Caco-2 (cell line): Measurements from ENCODE around the gene PDE9A. TPM values are rescaled to one million over a fixed set of nuclear protein-coding genes. Genes with fewer than 3 reads are reported as not detected.

Experiments
- BruUV-seq: library from RNA; stranded (reverse); fragments of 400-500 nt; replicated peaks from 2 replicates; lab custom pipeline; 2021; lab: Mats Ljungman, UMichigan
- CTCF ChIA-PET: fragments of 300-600 bp; sonication (Branson Sonifier 250); formaldehyde crosslinking; loops from one replicate; lab custom pipeline; 2022; ENCODE audit warnings: antibody characterized with exemption; lab: Charles Lee
- POLR2A ChIA-PET: fragments of 300-600 bp; sonication (Branson Sonifier 250); formaldehyde crosslinking; loops from one replicate; lab custom pipeline; 2022; ENCODE audit warnings: antibody characterized with exemption; lab: Charles Lee
- DNase-seq, 2 experiments: peaks; one replicate each; pipeline versions ENCODE4 v3.0.0 to v3.0.0-alpha.2; 2020 to 2022
- H3K27me3 ChIP-seq: replicated peaks from 2 replicates; pipeline ENCODE4 v1.6.0; 2011; ENCODE audit warnings: low read length; ENCODE audit not compliant: control insufficient read depth, insufficient read depth
- H3K36me3 ChIP-seq: 2 replicates; pipeline ENCODE4 v1.5.1; 2011; ENCODE audit warnings: low read length; ENCODE audit not compliant: control insufficient read depth, insufficient read depth
- H3K4me1 ChIP-seq: fragments of 250-450 bp; sonication (Bioruptor Pico); 2 replicates; pipeline ENCODE4 v1.5.1; 2020; ENCODE audit warnings: mild to moderate bottlenecking
- H3K4me3 ChIP-seq: 2 replicates; pipeline ENCODE4 v1.5.1; 2011; ENCODE audit warnings: low read depth, mild to moderate bottlenecking, control low read depth, low read length
- H3K9me3 ChIP-seq: fragments of 250-450 bp; sonication (Bioruptor Pico); 2 replicates; pipeline ENCODE4 v1.5.1; 2020; ENCODE audit warnings: mild to moderate bottlenecking, moderate library complexity
- H3K27ac Mint-ChIP-seq: one replicate; pipeline ENCODE4 v1.8.0; 2022; ENCODE audit warnings: mixed read lengths; ENCODE audit not compliant: unreplicated experiment
- H3K27me3 Mint-ChIP-seq: one replicate; pipeline ENCODE4 v1.8.0; 2022; ENCODE audit warnings: mixed read lengths; ENCODE audit not compliant: insufficient read depth, unreplicated experiment
- H3K36me3 Mint-ChIP-seq: one replicate; pipeline ENCODE4 v1.8.0; 2022; ENCODE audit warnings: mild to moderate bottlenecking, mixed read lengths; ENCODE audit not compliant: insufficient read depth, unreplicated experiment
- H3K4me1 Mint-ChIP-seq: one replicate; pipeline ENCODE4 v1.8.0; 2022; ENCODE audit warnings: low read depth, mixed read lengths; ENCODE audit not compliant: unreplicated experiment
- H3K4me3 Mint-ChIP-seq: one replicate; pipeline ENCODE4 v1.8.0; 2022; ENCODE audit warnings: mild to moderate bottlenecking, moderate library complexity, mixed read lengths; ENCODE audit not compliant: unreplicated experiment
- H3K9me3 Mint-ChIP-seq: one replicate; pipeline ENCODE4 v1.8.0; 2022; ENCODE audit warnings: mixed read lengths; ENCODE audit not compliant: unreplicated experiment
- intact Hi-C: fragments of 100-400 bp; cut with micrococcal nuclease; formaldehyde crosslinking; loops from one replicate; pipeline ENCODE4 v1.10.0; 2022; ENCODE audit not compliant: unreplicated experiment
- total RNA-seq: library from RNA; stranded (reverse); gene quantifications from 2 replicates; pipeline ENCODE4 v1.2.3, GENCODE V29; 2022
- TF ChIP-seq, protein P1 (sequence below), 2 experiments: fragments of 200-600 bp in 1 of 2; IDR thresholded peaks; 1 replicate in 1 of 2; 2 replicates in 1 of 2; pipeline versions ENCODE4 v1.5.1 to v1.8.0; 2011 to 2022; ENCODE audit warnings: antibody characterized with exemption in 1 of 2, control low read depth in 1 of 2, inconsistent platforms in 1 of 2, low read depth in 1 of 2, low read length in 1 of 2, mild to moderate bottlenecking in 1 of 2, moderate library complexity in 1 of 2; ENCODE audit not compliant: insufficient read depth in 1 of 2, severe bottlenecking in 1 of 2, unreplicated experiment in 1 of 2

Gene PDE9A
- total RNA-seq, 1 experiment from 2014 or later: 9.7 TPM

DNA sequence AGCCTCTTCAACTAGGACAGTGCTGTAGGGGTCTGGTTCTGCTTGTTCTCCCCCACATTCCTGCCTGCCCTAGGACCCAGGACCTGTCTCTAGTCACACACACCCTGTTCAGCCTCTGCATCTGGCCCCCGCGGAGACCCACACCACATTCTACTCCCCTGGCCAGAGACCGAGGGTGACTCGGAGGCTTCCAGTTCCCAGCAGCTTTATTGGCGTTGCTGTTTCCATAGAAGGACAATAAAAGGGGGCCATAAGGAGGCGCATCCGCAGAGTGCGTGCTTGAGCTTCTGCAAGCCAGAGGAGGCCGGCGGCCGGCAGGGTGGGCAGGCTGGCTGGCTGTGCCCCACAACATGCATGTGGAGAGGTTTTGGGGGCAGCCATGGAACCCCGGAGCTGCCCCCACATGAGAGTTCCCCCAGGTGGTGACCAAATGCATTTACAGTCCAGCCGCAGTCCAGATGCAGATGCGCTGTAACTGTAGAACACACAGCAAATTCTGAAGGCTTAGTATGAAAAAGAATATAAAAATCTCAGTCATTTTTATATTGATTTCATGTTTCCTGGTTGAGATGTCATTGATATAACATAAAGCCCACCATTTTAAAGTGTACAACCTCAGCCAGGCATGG is 52.4 kb downstream of the PDE9A start:
- DNase-seq: no peak
- ChIA-PET POLR2A (no interaction called here), CTCF (interaction anchor here (1.0 kb wide), 1 partner anchor 328 kb away, joined by 3 read pairs; no protein-coding TSS in a partner anchor)
- Histone ChIP-seq H3K9me3 (no peaks in the 10 kb centered on the region), H3K27me3 (no peaks in the 10 kb centered on the region), H3K36me3 (no peaks in the 10 kb centered on the region), H3K4me3 (no peak overlapping the region), H3K4me1 (no peaks in the 10 kb centered on the region)
- BruUV-seq: no TSS peak
- intact Hi-C loops: no loop called here
- H3K4me1 Mint-ChIP-seq: no peaks in the 10 kb centered on the region
- H3K27ac Mint-ChIP-seq: no peak overlapping the region
- no peaks in the 10 kb centered on the region for H3K27me3 Mint-ChIP-seq
- TF ChIP-seq, protein P1, sequence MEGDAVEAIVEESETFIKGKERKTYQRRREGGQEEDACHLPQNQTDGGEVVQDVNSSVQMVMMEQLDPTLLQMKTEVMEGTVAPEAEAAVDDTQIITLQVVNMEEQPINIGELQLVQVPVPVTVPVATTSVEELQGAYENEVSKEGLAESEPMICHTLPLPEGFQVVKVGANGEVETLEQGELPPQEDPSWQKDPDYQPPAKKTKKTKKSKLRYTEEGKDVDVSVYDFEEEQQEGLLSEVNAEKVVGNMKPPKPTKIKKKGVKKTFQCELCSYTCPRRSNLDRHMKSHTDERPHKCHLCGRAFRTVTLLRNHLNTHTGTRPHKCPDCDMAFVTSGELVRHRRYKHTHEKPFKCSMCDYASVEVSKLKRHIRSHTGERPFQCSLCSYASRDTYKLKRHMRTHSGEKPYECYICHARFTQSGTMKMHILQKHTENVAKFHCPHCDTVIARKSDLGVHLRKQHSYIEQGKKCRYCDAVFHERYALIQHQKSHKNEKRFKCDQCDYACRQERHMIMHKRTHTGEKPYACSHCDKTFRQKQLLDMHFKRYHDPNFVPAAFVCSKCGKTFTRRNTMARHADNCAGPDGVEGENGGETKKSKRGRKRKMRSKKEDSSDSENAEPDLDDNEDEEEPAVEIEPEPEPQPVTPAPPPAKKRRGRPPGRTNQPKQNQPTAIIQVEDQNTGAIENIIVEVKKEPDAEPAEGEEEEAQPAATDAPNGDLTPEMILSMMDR (IDR thresholded peaks at IDR 0.05; ENCODE audit: insufficient read depth in 1 of 2, low read depth in 1 of 2, low read length in 1 of 2, severe bottlenecking in 1 of 2, unreplicated experiment in 1 of 2): no peak
- H3K4me3 Mint-ChIP-seq: no peak overlapping the region
- peaks cover 9% of the 10 kb centered on the region for H3K36me3 Mint-ChIP-seq
- peaks cover 13% of the 10 kb centered on the region for H3K9me3 Mint-ChIP-seq

DNA sequence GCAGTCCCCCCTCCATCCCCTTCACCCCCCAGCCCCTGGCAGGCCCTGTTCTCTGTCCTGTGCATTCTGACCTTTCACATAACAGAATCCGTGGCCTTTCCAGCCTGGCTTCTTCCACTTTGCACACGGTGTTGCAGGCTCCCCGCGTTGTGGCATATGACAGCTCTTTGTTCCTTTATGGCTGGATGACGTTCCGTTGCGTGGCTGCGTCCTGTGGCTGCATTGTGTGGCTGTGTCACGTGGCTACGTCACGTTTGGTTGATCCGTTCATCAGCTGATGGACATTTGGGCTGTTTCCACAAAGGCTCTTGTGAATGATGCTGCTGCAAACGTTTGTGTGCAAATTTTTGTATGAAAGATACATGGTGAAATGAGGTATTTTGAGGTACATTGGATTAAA is 53.3 kb downstream of the PDE9A start:
- Mint-ChIP-seq H3K27me3 (no peaks in the 10 kb centered on the region), H3K9me3 (peaks cover 10% of the 10 kb centered on the region), H3K4me1 (no peaks in the 10 kb centered on the region), H3K4me3 (no peak overlapping the region), H3K27ac (no peak overlapping the region), H3K36me3 (peaks cover 9% of the 10 kb centered on the region)
- no peak for DNase-seq
- Histone ChIP-seq H3K36me3 (no peaks in the 10 kb centered on the region), H3K27me3 (no peaks in the 10 kb centered on the region), H3K4me1 (no peaks in the 10 kb centered on the region), H3K9me3 (no peaks in the 10 kb centered on the region), H3K4me3 (no peak overlapping the region)
- BruUV-seq: no TSS peak
- TF ChIP-seq, protein P1 (IDR thresholded peaks at IDR 0.05; ENCODE audit: insufficient read depth in 1 of 2, low read depth in 1 of 2, low read length in 1 of 2, severe bottlenecking in 1 of 2, unreplicated experiment in 1 of 2): no peak
- ChIA-PET POLR2A (no interaction called here), CTCF (no interaction called here)
- intact Hi-C loops: no loop called here

DNA sequence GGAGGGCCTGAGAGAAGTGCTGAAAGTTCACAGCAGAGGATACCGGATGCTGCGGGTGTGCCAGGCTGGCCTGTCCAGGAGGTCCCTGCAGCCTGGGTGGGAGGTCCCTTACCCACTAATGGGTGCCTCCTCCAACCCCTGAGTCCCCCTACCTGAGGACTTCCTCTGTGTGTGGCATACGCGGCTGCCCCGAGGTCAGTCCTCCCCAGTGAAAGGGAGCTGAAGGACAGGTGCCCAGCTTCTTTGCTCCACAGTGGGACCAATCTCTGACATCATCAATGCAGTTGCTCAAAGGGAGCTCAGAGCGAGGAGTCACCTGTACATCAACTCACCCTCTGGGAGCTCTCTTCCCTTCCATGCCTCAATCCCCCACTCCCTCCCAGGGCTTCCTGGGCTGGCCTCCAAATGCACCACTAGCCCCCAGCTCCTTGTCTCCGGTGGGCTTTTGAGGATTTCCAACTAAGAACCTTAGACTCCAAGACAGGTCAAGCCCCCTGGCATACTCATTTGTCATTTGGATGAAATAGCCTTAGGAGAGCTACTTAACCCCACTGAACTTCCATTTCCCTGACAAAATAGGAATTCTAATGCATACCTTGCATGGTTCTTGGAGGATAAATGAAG is 53.9 kb downstream of the PDE9A start:
- DNase-seq: no peak
- TF ChIP-seq, protein P1 (IDR thresholded peaks at IDR 0.05; ENCODE audit: insufficient read depth in 1 of 2, low read depth in 1 of 2, low read length in 1 of 2, severe bottlenecking in 1 of 2, unreplicated experiment in 1 of 2): no peak
- no peaks in the 10 kb centered on the region for H3K36me3 ChIP-seq
- H3K4me3 Mint-ChIP-seq: no peak overlapping the region
- H3K4me1 ChIP-seq: no peaks in the 10 kb centered on the region
- H3K4me3 ChIP-seq: no peak overlapping the region
- H3K36me3 Mint-ChIP-seq: peaks cover 9% of the 10 kb centered on the region
- ChIA-PET POLR2A (no interaction called here), CTCF (no interaction called here)
- no peaks in the 10 kb centered on the region for H3K27me3 ChIP-seq
- H3K9me3 Mint-ChIP-seq: peaks cover 5% of the 10 kb centered on the region
- H3K4me1 Mint-ChIP-seq: no peaks in the 10 kb centered on the region
- no TSS peak for BruUV-seq
- intact Hi-C loops: no loop called here
- H3K27me3 Mint-ChIP-seq: no peaks in the 10 kb centered on the region
- no peak overlapping the region for H3K27ac Mint-ChIP-seq
- no peaks in the 10 kb centered on the region for H3K9me3 ChIP-seq
